ENCODE measurements around the gene MIDN. TPM values are rescaled to one million over a fixed set of nuclear protein-coding genes. Genes with fewer than 3 reads are reported as not detected.

MIDN gene
- total and polyA plus RNA-seq, 2 of the 4 experiments (the other 2 are of a cell fraction), result 2.5 to 26.0 TPM

GRCh38 chr19:1307320-1307719 is 58.9 kb downstream of the MIDN start:
- in situ Hi-C loops (cut with MboI; ENCODE audit: low sequenced_read_pairs) (no loop called here), dilution Hi-C loops (cut with HindIII; ENCODE audit: low sequenced_read_pairs, unreplicated experiment) (no loop called here), intact Hi-C loops (cut with micrococcal nuclease) (no loop called here)
- Histone ChIP-seq H3K79me1 (ENCODE audit: low read depth in 1 of 2, low read length in 2 of 2) (no peaks in the 10 kb centered on the region), H3K27ac (ENCODE audit: insufficient read depth, low read length) (no peak overlapping the region), H2BK15ac (ENCODE audit: low read depth, low read length) (no peak overlapping the region), H4K20me1 (ENCODE audit: insufficient read depth, low read length) (no peaks in the 10 kb centered on the region), H3K14ac (replicated peaks; ENCODE audit: low read depth, low read length) (no peak overlapping the region), H2AK9ac (replicated peaks; ENCODE audit: low read depth, low read length, poor library complexity) (no peak overlapping the region), H2AK5ac (ENCODE audit: low read depth, low read length) (no peak overlapping the region), H2AFZ (replicated peaks; ENCODE audit: low read length, poor library complexity) (no peak overlapping the region), H2BK120ac (ENCODE audit: low read depth, low read length) (no peak overlapping the region), H3K9me1 (ENCODE audit: insufficient read depth, low read length) (no peaks in the 10 kb centered on the region), H3K4me1 (ENCODE audit: control insufficient read depth, insufficient read depth, low read length) (no peaks in the 10 kb centered on the region), H3K23ac (ENCODE audit: low read depth, low read length) (no peak overlapping the region), H3K9ac (ENCODE audit: low read depth, low read length) (no peak overlapping the region), H3K36me3 (ENCODE audit: control insufficient read depth, insufficient read depth, low read length) (no peaks in the 10 kb centered on the region), H3K18ac (ENCODE audit: low read depth, low read length) (no peak overlapping the region), H4K8ac (ENCODE audit: low read depth in 2 of 2, low read length in 2 of 2) (no peak overlapping the region), H4K91ac (ENCODE audit: insufficient read depth, low read depth, low read length) (no peak overlapping the region), H3K4ac (ENCODE audit: low read depth, low read length) (no peak overlapping the region), H3K9me3 (ENCODE audit: control insufficient read depth, insufficient read depth, low read length) (no peaks in the 10 kb centered on the region), H3K27me3 (ENCODE audit: control insufficient read depth, insufficient read depth, low read length) (peaks cover 2% of the 10 kb centered on the region; the same call in 1 of the 2 replicates), H3K4me2 (ENCODE audit: low read depth, low read length) (no peak overlapping the region), H2BK20ac (ENCODE audit: low read depth, low read length) (no peak overlapping the region), H2BK5ac (ENCODE audit: low read depth, low read length, poor library complexity, severe bottlenecking) (no peak overlapping the region), H3K4me3 (ENCODE audit: insufficient read depth, low read depth, low read length) (no peak overlapping the region), H3K56ac (ENCODE audit: extremely low read depth, insufficient read depth, low read length) (no peak overlapping the region), H4K5ac (ENCODE audit: low read depth, low read length) (no peak overlapping the region)
- ChIA-PET POLR2A (ENCODE audit: unreplicated experiment) (no interaction called here), CTCF (no interaction called here)
- no peak for TF ChIP-seq CHD1 (IDR thresholded peaks at IDR 0.05; ENCODE audit: low read depth, low read length)
- TF ChIP-seq MAZ (IDR thresholded peaks at IDR 0.05; ENCODE audit: borderline replicate concordance, low read depth, low read length), result no peak
- no peak for TF ChIP-seq CTCF (conservative IDR thresholded peaks at IDR 0.05; ENCODE audit: low read depth, low read length)
- TF ChIP-seq ELK1 (IDR thresholded peaks at IDR 0.05; ENCODE audit: borderline replicate concordance, low read depth, low read length), result no peak
- TF ChIP-seq USF2 (IDR thresholded peaks at IDR 0.05; ENCODE audit: low read depth, low read length), result no peak
- TF ChIP-seq MXI1 (IDR thresholded peaks at IDR 0.05; ENCODE audit: borderline replicate concordance, low read depth, low read length), result no peak
- DNase-seq, result no peak
- no peak for ATAC-seq (ENCODE audit: low read depth)
- no TSS peak for BruUV-seq (replicated peaks)
- 94% methylated on average over 26 of the region's 38 CpGs; no CpG with 5 or more reads in 1 of the 2 experiments for WGBS, 2 experiments (ENCODE audit: extremely low coverage in 2 of 2, insufficient read length in 1 of 2)
